ENCODE results near the gene ABI3BP.

DNA sequence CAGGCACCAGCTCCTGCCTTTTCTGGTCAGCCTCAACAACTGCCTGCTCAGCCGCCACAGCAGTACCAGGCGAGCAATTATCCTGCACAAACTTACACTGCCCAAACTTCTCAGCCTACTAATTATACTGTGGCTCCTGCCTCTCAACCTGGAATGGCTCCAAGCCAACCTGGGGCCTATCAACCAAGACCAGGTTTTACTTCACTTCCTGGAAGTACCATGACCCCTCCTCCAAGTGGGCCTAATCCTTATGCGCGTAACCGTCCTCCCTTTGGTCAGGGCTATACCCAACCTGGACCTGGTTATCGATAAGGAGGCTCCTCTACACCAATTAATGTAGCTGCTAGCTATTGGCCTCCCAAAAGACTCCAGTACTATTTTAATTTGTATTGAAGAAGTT, 245.0 kb downstream of the ABI3BP start:
- TF ChIP-seq, protein P1, sequence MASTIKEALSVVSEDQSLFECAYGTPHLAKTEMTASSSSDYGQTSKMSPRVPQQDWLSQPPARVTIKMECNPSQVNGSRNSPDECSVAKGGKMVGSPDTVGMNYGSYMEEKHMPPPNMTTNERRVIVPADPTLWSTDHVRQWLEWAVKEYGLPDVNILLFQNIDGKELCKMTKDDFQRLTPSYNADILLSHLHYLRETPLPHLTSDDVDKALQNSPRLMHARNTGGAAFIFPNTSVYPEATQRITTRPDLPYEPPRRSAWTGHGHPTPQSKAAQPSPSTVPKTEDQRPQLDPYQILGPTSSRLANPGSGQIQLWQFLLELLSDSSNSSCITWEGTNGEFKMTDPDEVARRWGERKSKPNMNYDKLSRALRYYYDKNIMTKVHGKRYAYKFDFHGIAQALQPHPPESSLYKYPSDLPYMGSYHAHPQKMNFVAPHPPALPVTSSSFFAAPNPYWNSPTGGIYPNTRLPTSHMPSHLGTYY (CRISPR knock-in tag; IDR thresholded peaks at IDR 0.05) = no peak
- no peak for TF ChIP-seq TCF7 (CRISPR knock-in tag; IDR thresholded peaks at IDR 0.05; ENCODE audit: low read depth)
- TF ChIP-seq, protein P2, sequence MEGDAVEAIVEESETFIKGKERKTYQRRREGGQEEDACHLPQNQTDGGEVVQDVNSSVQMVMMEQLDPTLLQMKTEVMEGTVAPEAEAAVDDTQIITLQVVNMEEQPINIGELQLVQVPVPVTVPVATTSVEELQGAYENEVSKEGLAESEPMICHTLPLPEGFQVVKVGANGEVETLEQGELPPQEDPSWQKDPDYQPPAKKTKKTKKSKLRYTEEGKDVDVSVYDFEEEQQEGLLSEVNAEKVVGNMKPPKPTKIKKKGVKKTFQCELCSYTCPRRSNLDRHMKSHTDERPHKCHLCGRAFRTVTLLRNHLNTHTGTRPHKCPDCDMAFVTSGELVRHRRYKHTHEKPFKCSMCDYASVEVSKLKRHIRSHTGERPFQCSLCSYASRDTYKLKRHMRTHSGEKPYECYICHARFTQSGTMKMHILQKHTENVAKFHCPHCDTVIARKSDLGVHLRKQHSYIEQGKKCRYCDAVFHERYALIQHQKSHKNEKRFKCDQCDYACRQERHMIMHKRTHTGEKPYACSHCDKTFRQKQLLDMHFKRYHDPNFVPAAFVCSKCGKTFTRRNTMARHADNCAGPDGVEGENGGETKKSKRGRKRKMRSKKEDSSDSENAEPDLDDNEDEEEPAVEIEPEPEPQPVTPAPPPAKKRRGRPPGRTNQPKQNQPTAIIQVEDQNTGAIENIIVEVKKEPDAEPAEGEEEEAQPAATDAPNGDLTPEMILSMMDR (IDR thresholded peaks at IDR 0.05) = no peak
- TF ChIP-seq, protein P3, sequence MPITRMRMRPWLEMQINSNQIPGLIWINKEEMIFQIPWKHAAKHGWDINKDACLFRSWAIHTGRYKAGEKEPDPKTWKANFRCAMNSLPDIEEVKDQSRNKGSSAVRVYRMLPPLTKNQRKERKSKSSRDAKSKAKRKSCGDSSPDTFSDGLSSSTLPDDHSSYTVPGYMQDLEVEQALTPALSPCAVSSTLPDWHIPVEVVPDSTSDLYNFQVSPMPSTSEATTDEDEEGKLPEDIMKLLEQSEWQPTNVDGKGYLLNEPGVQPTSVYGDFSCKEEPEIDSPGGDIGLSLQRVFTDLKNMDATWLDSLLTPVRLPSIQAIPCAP (CRISPR knock-in tag; IDR thresholded peaks at IDR 0.05) = no peak
